GM12878 (cell line): ENCODE results near the gene MESD. TPM values are rescaled to one million over a fixed set of nuclear protein-coding genes. Genes with fewer than 3 reads are reported as not detected.

Experiments used
- ATAC-seq: fragments of 200-7000 bp; cut with Tn5 transposase; 3 replicates; pipeline ENCODE4 v1.9.1; 2020; ENCODE audit warnings: mild to moderate bottlenecking, moderate library complexity
- BruUV-seq: library from RNA; stranded (reverse); fragments of 400-500 nt; replicated peaks from 2 replicates; lab custom pipeline; 2021; lab: Mats Ljungman, UMichigan
- CTCF ChIA-PET: fragments of 300-600 bp; sonication (Branson Sonifier 250); formaldehyde crosslinking; extraction: SDS; loops from one replicate; lab custom pipeline; 2021; ENCODE audit warnings: inconsistent platforms; lab: Yijun Ruan, JAX
- POLR2A ChIA-PET: fragments of 350-600 bp; formaldehyde crosslinking; extraction: SDS; loops from one replicate; lab custom pipeline; 2021; ENCODE audit warnings: inconsistent platforms; lab: Charles Lee
- RAD21 ChIA-PET: fragments of 300-600 bp; sonication (Branson Sonifier 250); formaldehyde crosslinking; loops from one replicate; lab custom pipeline; 2023; ENCODE audit warnings: antibody characterized with exemption; ENCODE audit not compliant: unreplicated experiment; lab: Charles Lee
- SMC1A ChIA-PET: fragments of 300-600 bp; sonication (Branson Sonifier 250); formaldehyde crosslinking; loops from one replicate; lab custom pipeline; 2023; ENCODE audit not compliant: unreplicated experiment, uncharacterized antibody; lab: Charles Lee
- DNase-seq: peaks from one replicate; pipeline ENCODE4 v3.0.0-alpha.2; 2011; ENCODE audit warnings: low read depth, low spot score
- FAIRE-seq: peaks from 3 replicates; lab custom pipeline; 2011; peaks lifted over from hg19 to GRCh38; lab: Jason Lieb, UNC
- H2AFZ ChIP-seq: 2 replicates; pipeline ENCODE4 v1.6.0; 2011; ENCODE audit warnings: low read depth, low read length, control low read depth; ENCODE audit not compliant: control insufficient read depth
- H3K27ac ChIP-seq: 2 replicates; pipeline ENCODE4 v1.5.1; 2011; ENCODE audit warnings: control low read depth; ENCODE audit not compliant: control insufficient read depth, insufficient read depth
- H3K27me3 ChIP-seq, 2 experiments: replicated peaks in 1 of 2; 2 replicates each; pipeline versions ENCODE4 v1.6.0 to v1.6.1; 2011; ENCODE audit warnings: low read length in 1 of 2; ENCODE audit not compliant: control insufficient read depth in 2 of 2, insufficient read depth in 2 of 2
- H3K36me3 ChIP-seq, 2 experiments: 2 replicates each; pipeline ENCODE4 v1.5.1; 2011; ENCODE audit warnings: low read length in 1 of 2; ENCODE audit not compliant: control insufficient read depth in 2 of 2, insufficient read depth in 2 of 2
- H3K4me1 ChIP-seq: 2 replicates; pipeline ENCODE4 v1.6.1; 2011; ENCODE audit warnings: mild to moderate bottlenecking, low read length, moderate library complexity, mixed read lengths; ENCODE audit not compliant: control insufficient read depth, insufficient read depth
- H3K4me2 ChIP-seq: 2 replicates; pipeline ENCODE4 v1.6.0; 2011; ENCODE audit warnings: control low read depth; ENCODE audit not compliant: control insufficient read depth, insufficient read depth
- H3K4me3 ChIP-seq: fragments of 200-600 bp; sonication (generic); 2 replicates; pipeline ENCODE4 v1.5.1; 2016
- H3K79me2 ChIP-seq: 2 replicates; pipeline ENCODE4 v1.6.0; 2011; ENCODE audit warnings: low read length; ENCODE audit not compliant: control insufficient read depth, insufficient read depth
- H3K9ac ChIP-seq: 2 replicates; pipeline ENCODE4 v1.8.0; 2011; ENCODE audit warnings: low read length, control low read depth, mixed read lengths; ENCODE audit not compliant: control insufficient read depth, insufficient read depth
- H3K9me3 ChIP-seq: replicated peaks from 3 replicates; pipeline ENCODE4 v1.5.1; 2011; ENCODE audit warnings: mild to moderate bottlenecking, low read length; ENCODE audit not compliant: control insufficient read depth, insufficient read depth
- H4K20me1 ChIP-seq: 2 replicates; pipeline ENCODE4 v1.6.0; 2011; ENCODE audit not compliant: control insufficient read depth, insufficient read depth
- EGR1 ChIP-seq, 2 experiments: IDR thresholded peaks; 1 replicate in 1 of 2; 2 replicates in 1 of 2; pipeline ENCODE4 v1.6.1; 2011 to 2012; ENCODE audit warnings: low read depth in 2 of 2, low read length in 2 of 2, borderline replicate concordance in 1 of 2, mild to moderate bottlenecking in 1 of 2, moderate library complexity in 1 of 2
- ELK1 ChIP-seq: IDR thresholded peaks from 2 replicates; pipeline ENCODE4 v1.6.1; 2012; ENCODE audit warnings: low read depth, low read length, improper control_type of control experiment
- GABPA ChIP-seq: IDR thresholded peaks from 2 replicates; pipeline ENCODE4 v1.6.1; 2014; ENCODE audit warnings: antibody characterized with exemption, low read depth, mild to moderate bottlenecking, inconsistent platforms
- HDAC6 ChIP-seq: fragments of 200-600 bp; sonication (generic); IDR thresholded peaks from one replicate; pipeline ENCODE4 v1.8.0; 2017; ENCODE audit warnings: antibody characterized with exemption; ENCODE audit not compliant: unreplicated experiment
- JUND ChIP-seq: IDR thresholded peaks from 2 replicates; pipeline ENCODE4 v1.6.1; 2012; ENCODE audit warnings: low read depth, mild to moderate bottlenecking, low read length, improper control_type of control experiment, moderate library complexity
- MEF2B ChIP-seq: fragments of 450-650 bp; IDR thresholded peaks from 2 replicates; pipeline ENCODE4 v1.6.1; 2018; ENCODE audit warnings: mild to moderate bottlenecking, moderate library complexity; ENCODE audit not compliant: partially characterized antibody, poor library complexity, severe bottlenecking
- MXI1 ChIP-seq: fragments of 150-350 bp; IDR thresholded peaks from 2 replicates; pipeline ENCODE4 v1.6.1; 2011; ENCODE audit warnings: low read depth, mild to moderate bottlenecking, inconsistent platforms, low read length, improper control_type of control experiment
- NKRF ChIP-seq: fragments of 450-650 bp; conservative IDR thresholded peaks from 2 replicates; pipeline ENCODE4 v1.6.1; 2017; ENCODE audit warnings: mild to moderate bottlenecking, moderate library complexity
- NRF1 ChIP-seq: conservative IDR thresholded peaks from 2 replicates; pipeline ENCODE4 v1.6.1; 2011; ENCODE audit warnings: mild to moderate bottlenecking, low read depth, low read length, improper control_type of control experiment
- SMAD5 ChIP-seq: IDR thresholded peaks from 2 replicates; pipeline ENCODE4 v1.6.1; 2016; ENCODE audit warnings: antibody characterized with exemption, low read depth
- SMARCA5 ChIP-seq: fragments of 450-650 bp; IDR thresholded peaks from 2 replicates; pipeline ENCODE4 v1.6.1; 2017; ENCODE audit warnings: mild to moderate bottlenecking
- SREBF2 ChIP-seq: IDR thresholded peaks from 2 replicates; pipeline ENCODE4 v1.6.1; 2012; ENCODE audit warnings: mild to moderate bottlenecking, low read length
- ZBED1 ChIP-seq: IDR thresholded peaks from 2 replicates; pipeline ENCODE4 v1.6.1; 2016; ENCODE audit warnings: borderline replicate concordance
- ZNF217 ChIP-seq: fragments of 450-650 bp; IDR thresholded peaks from 2 replicates; pipeline ENCODE4 v1.6.1; 2017; ENCODE audit warnings: antibody characterized with exemption, mild to moderate bottlenecking
- WGBS: methylation state at CpG from one replicate; pipeline ENCODE4 v1.1.6; 2016; ENCODE audit warnings: low lambda C conversion rate; ENCODE audit not compliant: insufficient replicate concordance, insufficient coverage; ENCODE audit errors: missing lambda C conversion rate; 5-methylcytosine and 5-hydroxymethylcytosine counted together
- in situ Hi-C: fragments of 300-500 bp; cut with MboI; formaldehyde crosslinking; loops from 9 replicates; pipeline ENCODE4 v1.14.3; 2018; ENCODE audit warnings: mixed read lengths
- intact Hi-C: fragments of 100-400 bp; cut with micrococcal nuclease; formaldehyde crosslinking; loops from one replicate; pipeline ENCODE4 v1.14.2; 2022; ENCODE audit not compliant: unreplicated experiment
- polyA plus RNA-seq, 11 experiments: library from polyadenylated mRNA; depleted of rRNA in 4 of 11; unstranded in 6 of 11; stranded (reverse) in 5 of 11; fragments of >200 nt; fragmentation: Nextera tagmentation in 4 of 11; fragmentation: Illumina TruSeq in 1 of 11; extraction: Ambion mirVana in 4 of 11; extraction: Trizol in 1 of 11; gene quantifications; 1 replicate in 1 of 11; 2 replicates in 10 of 11; pipeline versions ENCODE4 v1.2.1 to v1.2.3, GENCODE V29; 2011 to 2016; ENCODE audit warnings: inconsistent platforms in 2 of 11, missing spikeins in 2 of 11, low read depth in 1 of 11
- total RNA-seq, 4 experiments: library from RNA; depleted of rRNA in 3 of 4; stranded (reverse); fragments of >200 nt in 3 of 4; fragmentation: Illumina TruSeq in 1 of 4; extraction: Trizol in 1 of 4; gene quantifications; 2 replicates each; pipeline versions ENCODE4 v1.2.1 to v1.2.3, GENCODE V29; 2013 to 2021

Gene MESD
- total and polyA plus RNA-seq, 10 of the 15 experiments (the other 5 are each of a cell fraction or from before 2014, with no cell fraction given): 10.2 to 39.8 (median 20.9) TPM

- no peak for FAIRE-seq
- BruUV-seq: no TSS peak
- POLR2A ChIA-PET: interaction anchor here (1.1 to 1.2 kb wide), 2 partner anchors 12 to 16 kb away, joined by 3 to 6 read pairs; no protein-coding TSS in a partner anchor
These were observed 18.7 kb upstream of the MESD start for GRCh38 chr15:81008312-81008711.

GRCh38 chr15:81007428-81008064, 17.9 kb upstream of the MESD start:
- intact Hi-C loops: no loop called here
- CTCF ChIA-PET: interaction anchor here (0.8 to 1.5 kb wide), 2 partner anchors 13 to 258 kb away, joined by 4 to 6 read pairs; no protein-coding TSS in a partner anchor
- TF ChIP-seq ZBED1 (no peak), NRF1 (no peak), HDAC6 (no peak), ELK1 (no peak), SREBF2 (no peak), MEF2B (no peak), SMAD5 (no peak), ZNF217 (no peak), MXI1 (no peak), SMARCA5 (no peak), JUND (no peak), NKRF (no peak)

More at GRCh38 chr15:81008312-81008711, 18.7 kb upstream of the MESD start:
- Histone ChIP-seq H3K4me1 (no peaks in the 10 kb centered on the region; the same call in 1 of the 2 replicates), H3K36me3 (peaks cover 0 to 2% of the 10 kb centered on the region in 2 experiments; a peak in 1 of 4 replicates), H3K27me3 (no peaks in the 10 kb centered on the region), H3K9me3 (no peaks in the 10 kb centered on the region), H3K4me3 (no peak overlapping the region), H3K9ac (no peak overlapping the region), H4K20me1 (no peaks in the 10 kb centered on the region), H3K79me2 (peaks cover 13% of the 10 kb centered on the region), H3K4me2 (no peak overlapping the region), H3K27ac (no peak overlapping the region), H2AFZ (no peak overlapping the region)
- TF ChIP-seq GABPA: no peak
- no peak for TF ChIP-seq EGR1 (IDR thresholded peaks at IDR 0.05; ENCODE audit: borderline replicate concordance in 1 of 2, low read depth in 2 of 2, low read length in 2 of 2)
- ChIA-PET CTCF (interaction anchor here (0.8 to 1.5 kb wide), 2 partner anchors 12 to 257 kb away, joined by 4 to 6 read pairs; no protein-coding TSS in a partner anchor), RAD21 (interaction anchor here (1.2 to 1.7 kb wide), 2 partner anchors 101 to 258 kb away, joined by 4 to 6 read pairs; no protein-coding TSS in a partner anchor), SMC1A (interaction anchor here (0.8 to 2.1 kb wide), 6 partner anchors 11 to 258 kb away, joined by 3 to 5 read pairs (median 4); no protein-coding TSS in a partner anchor)
- 98% methylated on average over 2 of the region's 2 CpGs for WGBS
- DNase-seq: no peak
- intact Hi-C loops: no loop called here
- in situ Hi-C loops: no loop called here
- peak; percentile 36 for ATAC-seq

More at GRCh38 chr15:81007428-81008064, 17.9 kb upstream of the MESD start:
- ATAC-seq (peak; percentile 59), DNase-seq (no peak), FAIRE-seq (no peak)
- no peaks in the 10 kb centered on the region for H4K20me1 ChIP-seq
- H3K79me2 ChIP-seq: peaks cover 19% of the 10 kb centered on the region
- H3K9me3 ChIP-seq: no peaks in the 10 kb centered on the region
- H3K36me3 ChIP-seq: peaks cover 0 to 3% of the 10 kb centered on the region in 2 experiments; a peak in 2 of 4 replicates
- ChIA-PET POLR2A (interaction anchor here (1.1 to 1.2 kb wide), 3 partner anchors 13 to 19 kb away, joined by 3 to 4 read pairs (median 3); no protein-coding TSS in a partner anchor), RAD21 (interaction anchor here (1.2 kb wide), 1 partner anchor 259 kb away, joined by 6 read pairs; no protein-coding TSS in a partner anchor), SMC1A (interaction anchor here (1.0 to 1.4 kb wide), 2 partner anchors 16 to 258 kb away, joined by 3 to 5 read pairs; no protein-coding TSS in a partner anchor)
- no peaks in the 10 kb centered on the region for H3K27me3 ChIP-seq
- H3K4me3 ChIP-seq: no peak overlapping the region
- no peak overlapping the region for H3K9ac ChIP-seq
- H3K4me2 ChIP-seq: no peak overlapping the region
- 68% methylated on average over 6 of the region's 6 CpGs for WGBS
- no peak overlapping the region for H3K27ac ChIP-seq
- no TSS peak for BruUV-seq
- H2AFZ ChIP-seq: no peak overlapping the region
- peaks cover 6% of the 10 kb centered on the region for H3K4me1 ChIP-seq
- in situ Hi-C loops: no loop called here
